GM21360 (cell line): ENCODE measurements around the gene SRPK1.
"Not testable (repeated sequence)": the region's sequence is repeated elsewhere in the genome, so short reads cannot be mapped to it uniquely, and the experiment has no call there.

Experiments
- ATAC-seq: cut with Tn5 transposase; IDR thresholded peaks from one replicate; pipeline ENCODE4 v1.9.1; 2021; ENCODE audit warnings: mild to moderate bottlenecking, moderate library complexity; ENCODE audit not compliant: unreplicated experiment

SRPK1 gene

GRCh38 chr6:35920793-35921732 lies at the start of gene SRPK1:
TSS of gene SRPK1 (minus strand) at chr6:35921098. CDS start at chr6:35921056, 42 bp downstream.
- peak; percentile 78 for ATAC-seq

- ATAC-seq = no peak
Observed at GRCh38 chr6:35970181-35970580, 49.3 kb upstream of the SRPK1 start.

- no peak for ATAC-seq
Observed at GRCh38 chr6:35969646-35970045, 48.7 kb upstream of the SRPK1 start.

GRCh38 chr6:35968821-35969220 lies 47.9 kb upstream of the SRPK1 start:
- no peak for ATAC-seq

GRCh38 chr6:35967076-35967774 lies 46.3 kb upstream of the SRPK1 start:
- ATAC-seq = no peak

GRCh38 chr6:35962779-35963560 lies 42.1 kb upstream of the SRPK1 start:
- no peak for ATAC-seq

GRCh38 chr6:35960187-35960586 lies 39.3 kb upstream of the SRPK1 start:
- ATAC-seq = no peak

GRCh38 chr6:35955970-35956369 lies 35.1 kb upstream of the SRPK1 start:
- ATAC-seq = no peak

GRCh38 chr6:35955521-35955920 lies 34.6 kb upstream of the SRPK1 start:
- no peak for ATAC-seq

- ATAC-seq = no peak
Observed at GRCh38 chr6:35955071-35955470, 34.2 kb upstream of the SRPK1 start.

GRCh38 chr6:35954333-35954732 lies 33.4 kb upstream of the SRPK1 start:
- ATAC-seq = no peak

- no peak for ATAC-seq
Observed at GRCh38 chr6:35948725-35949124, 27.8 kb upstream of the SRPK1 start.

GRCh38 chr6:35945650-35946025 lies 24.7 kb upstream of the SRPK1 start:
- no peak for ATAC-seq

- ATAC-seq = no peak
Observed at GRCh38 chr6:35943390-35943789, 22.5 kb upstream of the SRPK1 start.

- no peak for ATAC-seq
Observed at GRCh38 chr6:35942355-35942754, 21.5 kb upstream of the SRPK1 start.

GRCh38 chr6:35941170-35941569 lies 20.3 kb upstream of the SRPK1 start:
- ATAC-seq = not testable (repeated sequence)

GRCh38 chr6:35940014-35940413 lies 19.1 kb upstream of the SRPK1 start:
- not testable (repeated sequence) for ATAC-seq

GRCh38 chr6:35939259-35939658 lies 18.4 kb upstream of the SRPK1 start:
- not testable (repeated sequence) for ATAC-seq

- no peak for ATAC-seq
Observed at GRCh38 chr6:35936681-35937359, 15.9 kb upstream of the SRPK1 start.

GRCh38 chr6:35935469-35935868 lies 14.6 kb upstream of the SRPK1 start:
- no peak for ATAC-seq

- ATAC-seq = no peak
Observed at GRCh38 chr6:35933844-35934243, 12.9 kb upstream of the SRPK1 start.
